Mucosa of rectum (tissue), 2 donors: ENCODE data around the gene OTP.

Experiments used
- H3K27ac ChIP-seq, 2 donors: one replicate each; pipeline ENCODE4 v1.7.0; 2013; ENCODE audit warnings: inconsistent platforms in 2 of 2, low read depth in 2 of 2, low read length in 2 of 2
- H3K27me3 ChIP-seq, 2 donors: one replicate each; pipeline ENCODE4 v1.7.0; 2013; ENCODE audit warnings: low read length in 2 of 2; ENCODE audit not compliant: control insufficient read depth in 2 of 2, insufficient read depth in 2 of 2
- H3K36me3 ChIP-seq, 2 donors: one replicate each; pipeline ENCODE4 v1.7.0; 2013; ENCODE audit warnings: low read length in 2 of 2; ENCODE audit not compliant: control insufficient read depth in 2 of 2, insufficient read depth in 2 of 2
- H3K4me1 ChIP-seq, 2 donors: one replicate each; pipeline ENCODE4 v1.7.0; 2013; ENCODE audit warnings: low read length in 2 of 2, mild to moderate bottlenecking in 1 of 2; ENCODE audit not compliant: control insufficient read depth in 2 of 2, insufficient read depth in 2 of 2
- H3K4me3 ChIP-seq, 2 donors: one replicate each; pipeline ENCODE4 v1.7.0; 2013; ENCODE audit warnings: low read length in 2 of 2
- H3K9ac ChIP-seq, 2 donors: one replicate each; pipeline ENCODE4 v1.7.0; 2013; ENCODE audit warnings: low read length in 2 of 2, low read depth in 1 of 2, mild to moderate bottlenecking in 1 of 2
- H3K9me3 ChIP-seq, 2 donors: one replicate each; pipeline ENCODE4 v1.7.0; 2013; ENCODE audit warnings: low read length in 2 of 2; ENCODE audit not compliant: control insufficient read depth in 2 of 2
- donor health status: healthy.
- donor health status: Normal muscosa, but diverticular disease.

OTP gene

DNA sequence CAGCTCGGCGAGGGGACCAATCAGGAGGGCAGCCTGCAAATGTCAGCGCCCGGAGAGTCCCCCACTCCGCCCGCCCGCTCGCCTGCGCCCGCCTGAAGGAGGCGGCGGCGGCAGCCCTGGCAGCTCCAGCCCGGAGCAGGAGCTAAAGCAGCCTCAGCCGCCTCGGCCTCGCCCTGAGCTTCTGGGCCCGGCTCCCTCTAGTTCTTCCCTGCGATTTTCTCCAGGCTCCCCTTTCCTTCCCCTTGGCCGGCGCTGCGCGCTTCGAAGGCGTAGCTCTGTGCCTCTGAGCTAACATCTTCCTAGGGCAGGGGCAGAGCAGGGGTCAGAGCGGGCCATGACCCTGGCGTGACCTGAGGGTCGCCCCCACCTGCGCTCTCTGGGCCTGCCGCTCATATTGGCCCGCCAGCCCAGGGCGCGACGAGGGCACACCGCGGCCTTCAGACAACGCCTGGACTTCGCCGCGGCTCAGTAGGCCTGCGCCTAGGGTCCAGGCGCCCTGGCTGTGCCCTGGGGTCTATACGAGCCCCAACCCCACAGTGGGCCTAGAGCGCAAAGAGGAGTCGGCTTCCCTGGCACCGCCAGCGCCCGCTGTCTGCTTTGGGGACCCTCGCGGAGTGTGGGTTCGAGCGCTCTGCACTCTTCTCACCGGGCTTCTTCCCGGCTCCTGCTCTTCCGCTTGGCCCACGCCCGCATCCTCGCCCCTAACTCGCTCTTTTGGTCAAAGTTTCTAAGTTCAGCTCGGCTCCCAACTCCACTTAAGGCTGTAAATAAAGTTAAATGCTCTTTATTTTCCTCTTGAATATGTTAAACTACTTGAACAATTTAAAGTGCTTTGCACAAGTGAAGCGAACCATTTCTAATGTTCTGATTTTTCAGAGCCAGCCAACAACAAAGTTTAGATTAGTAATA lies 504 bp upstream of the OTP start:
- Histone ChIP-seq H3K4me3 (no peak overlapping the region), H3K9ac (no peak overlapping the region), H3K9me3 (no peaks in the 10 kb centered on the region), H3K27me3 (peaks cover 73 to 94% of the 10 kb centered on the region in 2 donors), H3K36me3 (no peaks in the 10 kb centered on the region), H3K4me1 (peaks cover 0 to 4% of the 10 kb centered on the region in 2 donors), H3K27ac (no peak overlapping the region)

DNA sequence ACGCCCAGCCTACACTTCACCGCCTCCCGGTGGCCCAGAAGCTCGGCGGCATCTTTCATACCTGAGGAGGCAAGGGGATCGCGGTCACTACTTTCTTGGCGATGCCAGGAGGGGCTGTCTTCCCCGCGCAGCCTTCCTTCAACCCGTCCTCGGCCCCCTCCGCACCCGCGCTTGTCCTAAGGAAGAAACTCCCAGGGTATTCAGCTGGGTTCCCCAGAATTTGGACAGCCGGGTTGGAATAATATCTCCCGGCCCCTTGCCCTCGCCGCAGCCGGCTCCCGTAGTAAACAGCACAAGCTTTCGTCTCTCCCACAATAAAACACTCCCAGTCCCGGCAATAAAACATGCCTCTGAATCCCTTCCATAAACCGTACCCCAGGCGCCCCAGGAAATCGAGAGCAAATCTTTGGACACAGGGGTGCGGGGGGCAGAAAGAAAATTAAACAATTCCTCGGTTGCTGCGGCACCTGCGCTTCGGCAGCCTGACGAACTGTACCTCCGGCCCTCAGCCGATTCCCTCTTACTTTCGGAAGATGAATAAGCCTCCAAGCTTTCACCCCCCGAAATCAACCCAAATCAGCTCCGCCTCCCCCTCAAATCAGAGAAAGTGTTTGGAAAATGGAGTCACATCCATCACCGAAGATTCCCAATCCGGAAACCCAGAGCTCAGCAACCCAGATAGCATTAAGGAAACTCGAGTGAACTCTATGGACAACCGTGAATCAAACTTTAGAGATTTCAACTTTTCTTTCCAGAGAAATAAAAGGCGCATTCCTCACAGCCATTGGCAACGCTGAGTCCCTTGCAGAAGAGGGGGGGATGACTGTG lies 1.1 kb downstream of the OTP start:
- peaks cover 71 to 94% of the 10 kb centered on the region in 2 donors for H3K27me3 ChIP-seq
- H3K4me3 ChIP-seq: no peak overlapping the region

DNA sequence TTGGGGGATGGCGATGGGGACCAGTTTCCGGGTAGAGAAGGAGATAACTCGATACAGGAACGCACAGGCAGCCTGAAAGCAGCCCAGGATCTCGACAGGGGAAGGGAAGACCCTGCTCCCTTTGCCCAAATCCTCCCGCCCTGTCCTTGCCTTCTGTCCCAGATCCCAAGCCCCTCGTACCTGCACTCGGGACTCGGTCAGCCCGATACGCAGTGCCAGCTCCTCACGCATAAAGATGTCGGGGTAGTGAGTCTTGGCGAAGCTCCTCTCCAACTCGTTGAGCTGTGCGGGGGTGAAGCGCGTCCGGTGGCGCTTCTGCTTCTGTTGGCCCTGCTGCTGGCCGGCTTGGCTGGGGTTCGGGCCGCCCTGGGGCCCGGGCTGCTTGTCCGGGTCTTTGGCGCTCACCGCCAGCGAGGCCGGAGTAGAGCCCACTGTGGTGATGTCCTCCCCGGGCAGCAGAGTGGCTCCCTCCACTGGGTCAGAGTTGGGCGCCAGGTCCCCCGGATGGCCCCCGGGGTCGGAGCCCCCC lies 1.8 kb downstream of the OTP start:
- H3K4me3 ChIP-seq: no peak overlapping the region
- H3K4me1 ChIP-seq: peaks cover 0 to 4% of the 10 kb centered on the region in 2 donors
- H3K36me3 ChIP-seq: no peaks in the 10 kb centered on the region
- H3K9me3 ChIP-seq: no peaks in the 10 kb centered on the region
- H3K9ac ChIP-seq: no peak overlapping the region
- H3K27ac ChIP-seq: no peak overlapping the region
- peaks cover 74 to 93% of the 10 kb centered on the region in 2 donors for H3K27me3 ChIP-seq

More for the DNA sequence above, 1.1 kb downstream of the OTP start:
- H3K36me3 ChIP-seq: no peaks in the 10 kb centered on the region
- no peaks in the 10 kb centered on the region for H3K9me3 ChIP-seq
- peaks cover 0 to 4% of the 10 kb centered on the region in 2 donors for H3K4me1 ChIP-seq
- H3K9ac ChIP-seq: no peak overlapping the region
- H3K27ac ChIP-seq: no peak overlapping the region

DNA sequence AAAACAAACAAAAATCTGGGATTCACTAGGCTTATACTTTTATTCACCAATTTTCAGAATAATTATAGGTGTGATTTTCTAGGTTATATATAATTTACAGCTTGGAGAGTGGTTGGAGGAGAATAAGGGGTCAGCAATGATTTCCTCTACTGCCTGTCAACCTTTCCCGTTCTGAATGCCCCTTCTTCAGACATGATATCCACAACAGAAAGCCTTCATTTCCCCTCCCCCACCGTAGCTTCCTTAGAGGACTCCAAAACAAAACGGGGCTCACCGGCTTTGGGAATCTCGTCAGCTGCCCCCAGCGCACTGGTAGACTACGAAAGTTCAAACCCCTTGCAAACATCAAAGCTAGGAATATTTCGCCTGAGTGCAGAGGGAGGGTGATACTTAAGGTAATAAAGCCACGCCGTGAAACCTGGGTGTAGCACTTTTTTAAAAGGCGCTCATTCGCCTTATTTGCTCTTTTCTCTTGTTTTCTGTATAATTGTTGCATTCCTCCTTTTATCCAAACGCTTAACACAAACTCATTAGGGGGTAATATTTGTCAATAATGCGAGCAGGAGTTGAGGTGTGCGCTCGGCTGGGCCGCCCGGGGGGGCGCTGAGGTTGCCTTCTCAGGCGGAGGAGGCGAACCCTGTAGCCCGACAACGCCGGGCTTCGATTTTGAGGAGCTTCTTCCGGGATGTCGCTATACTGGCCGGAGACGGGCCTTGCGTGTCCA lies 2.4 kb downstream of the OTP start:
- Histone ChIP-seq H3K27ac (no peak overlapping the region), H3K4me3 (no peak overlapping the region), H3K9me3 (no peaks in the 10 kb centered on the region), H3K9ac (no peak overlapping the region), H3K4me1 (peaks cover 3 to 4% of the 10 kb centered on the region in 2 donors), H3K36me3 (no peaks in the 10 kb centered on the region), H3K27me3 (peaks cover 72 to 93% of the 10 kb centered on the region in 2 donors)

DNA sequence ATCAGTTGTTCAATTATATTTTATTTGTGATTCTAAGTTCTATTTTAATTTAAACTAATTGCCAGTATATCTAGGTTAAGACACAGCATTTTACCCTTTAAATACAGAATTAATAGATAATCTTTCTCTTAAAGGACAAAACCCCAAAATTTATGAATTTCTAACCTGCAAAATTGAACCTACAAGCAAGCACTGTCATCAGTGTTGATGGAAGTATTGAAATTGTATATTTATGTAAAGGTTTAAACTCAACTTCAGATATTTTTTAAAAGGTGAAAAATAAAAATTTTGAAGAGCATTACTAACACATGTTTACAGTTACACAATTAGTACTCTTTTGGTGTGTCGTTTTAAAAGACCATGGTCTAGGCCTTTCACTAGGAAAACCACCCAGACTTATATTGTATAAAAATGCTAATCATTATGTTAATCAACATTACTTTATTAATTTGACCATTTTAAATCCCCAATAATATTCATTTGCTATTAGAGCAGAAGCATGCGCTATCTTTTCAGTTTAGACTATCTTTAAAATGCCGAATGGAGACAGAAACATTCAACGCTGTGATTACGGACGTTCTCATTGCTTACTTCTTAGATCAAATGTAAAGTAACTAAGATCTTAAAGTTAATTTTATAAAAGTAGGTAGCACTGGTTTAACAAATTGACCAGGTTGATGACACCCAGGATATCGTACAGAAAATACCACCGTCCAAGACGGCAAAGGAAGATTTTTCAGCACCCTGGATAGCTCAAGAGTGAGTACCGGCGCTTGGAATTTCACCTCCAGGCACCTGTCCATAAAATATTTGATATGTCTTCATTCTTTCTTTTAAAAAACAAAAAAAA lies 3.2 kb downstream of the OTP start:
- Histone ChIP-seq H3K36me3 (no peaks in the 10 kb centered on the region), H3K27ac (no peak overlapping the region), H3K4me3 (no peak overlapping the region), H3K27me3 (peaks cover 68 to 91% of the 10 kb centered on the region in 2 donors), H3K9ac (no peak overlapping the region), H3K4me1 (peaks cover 6 to 9% of the 10 kb centered on the region in 2 donors), H3K9me3 (no peaks in the 10 kb centered on the region)

DNA sequence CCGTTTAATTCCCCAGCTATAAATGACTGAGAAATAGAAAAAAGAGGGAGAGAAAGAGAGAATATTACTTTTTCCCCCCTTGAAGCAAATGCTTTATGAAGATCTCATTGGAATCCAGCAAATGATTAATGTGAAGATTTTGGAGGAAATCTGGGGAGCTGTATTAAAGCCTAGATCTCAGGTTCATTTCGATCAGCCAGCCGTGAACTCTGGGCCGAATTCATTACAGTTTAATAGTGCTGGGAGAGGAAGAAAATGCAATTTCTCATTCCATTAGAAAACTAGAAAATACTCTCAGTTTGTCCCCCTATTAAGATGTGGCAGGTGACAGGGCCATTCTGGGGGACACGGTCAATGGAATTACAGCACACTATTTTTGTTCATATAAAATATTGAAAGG lies 4.8 kb downstream of the OTP start:
- H3K27me3 ChIP-seq: peaks cover 62 to 83% of the 10 kb centered on the region in 2 donors
- no peak overlapping the region for H3K4me3 ChIP-seq
- H3K9ac ChIP-seq: no peak overlapping the region
- H3K9me3 ChIP-seq: no peaks in the 10 kb centered on the region
- H3K27ac ChIP-seq: no peak overlapping the region
- H3K4me1 ChIP-seq: peaks cover 8% of the 10 kb centered on the region in 2 donors
- H3K36me3 ChIP-seq: no peaks in the 10 kb centered on the region

DNA sequence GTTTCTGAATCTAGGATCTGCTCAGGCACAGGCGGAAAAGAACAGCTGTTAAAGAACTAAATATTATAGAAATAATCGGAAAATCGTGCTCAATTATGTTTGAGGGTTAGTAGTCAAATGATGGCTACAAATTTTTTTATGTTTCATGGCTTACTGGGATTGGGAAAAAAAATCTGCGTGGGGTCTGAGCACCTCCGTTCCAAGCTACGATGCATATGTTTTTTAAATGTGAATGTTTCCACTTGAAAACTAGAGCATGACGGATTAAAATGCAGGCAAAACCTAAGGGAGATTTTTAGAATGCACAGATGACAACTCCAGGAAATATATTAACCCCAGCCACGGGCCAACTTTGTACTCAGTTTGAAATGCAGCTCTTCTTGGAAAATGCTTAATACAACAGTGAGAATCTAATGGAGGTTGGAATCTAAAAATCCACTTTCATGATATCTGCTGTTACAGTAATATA lies 5.3 kb downstream of the OTP start:
- Histone ChIP-seq H3K9me3 (no peaks in the 10 kb centered on the region), H3K27ac (no peak overlapping the region), H3K9ac (no peak overlapping the region), H3K4me3 (no peak overlapping the region), H3K4me1 (peaks cover 8% of the 10 kb centered on the region in 2 donors), H3K27me3 (peaks cover 60 to 79% of the 10 kb centered on the region in 2 donors), H3K36me3 (no peaks in the 10 kb centered on the region)

DNA sequence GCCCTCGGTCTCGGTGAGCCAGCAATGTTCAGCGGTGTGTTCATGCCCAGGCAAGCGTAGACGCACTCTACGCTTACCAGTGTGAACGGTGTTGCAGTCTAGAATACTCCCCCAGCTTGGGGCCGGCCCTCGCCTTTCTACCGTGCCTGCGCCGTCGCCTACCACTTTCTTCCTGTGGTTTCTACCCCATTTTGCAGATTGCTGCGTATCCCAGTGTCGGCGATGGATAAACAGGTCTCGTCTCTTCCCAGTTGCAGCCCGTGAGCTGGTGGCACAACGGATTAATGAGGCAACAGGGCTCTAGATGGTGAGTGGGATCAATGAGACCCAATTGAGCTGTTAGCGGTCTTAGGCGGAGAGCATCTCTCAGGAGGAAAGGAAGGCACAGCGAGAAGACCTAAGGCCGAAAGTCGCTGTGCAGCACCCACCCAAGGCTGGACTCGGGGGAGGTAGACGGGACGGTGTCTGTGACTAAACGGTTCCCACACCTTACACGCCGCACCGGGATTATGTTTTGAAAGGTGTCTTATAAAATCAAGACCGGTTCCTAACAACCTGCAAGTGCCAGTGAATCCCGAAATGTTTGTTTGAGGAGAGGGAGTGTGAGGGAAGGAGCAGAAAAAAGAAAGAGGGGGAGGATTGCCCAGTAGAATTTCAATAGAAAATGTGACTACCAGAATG lies 5.8 kb downstream of the OTP start:
- no peak overlapping the region for H3K9ac ChIP-seq
- peaks cover 8% of the 10 kb centered on the region in 2 donors for H3K4me1 ChIP-seq
- no peak overlapping the region for H3K27ac ChIP-seq
- H3K4me3 ChIP-seq: no peak overlapping the region
- H3K9me3 ChIP-seq: no peaks in the 10 kb centered on the region
- H3K36me3 ChIP-seq: no peaks in the 10 kb centered on the region
- H3K27me3 ChIP-seq: peaks cover 62 to 79% of the 10 kb centered on the region in 2 donors
